ENCODE measurements around the gene MAK. TPM values are rescaled to one million over a fixed set of nuclear protein-coding genes. Genes with fewer than 3 reads are reported as not detected.

MAK gene
- total RNA-seq, 1 experiment from 2014 or later: 0.22 TPM

DNA sequence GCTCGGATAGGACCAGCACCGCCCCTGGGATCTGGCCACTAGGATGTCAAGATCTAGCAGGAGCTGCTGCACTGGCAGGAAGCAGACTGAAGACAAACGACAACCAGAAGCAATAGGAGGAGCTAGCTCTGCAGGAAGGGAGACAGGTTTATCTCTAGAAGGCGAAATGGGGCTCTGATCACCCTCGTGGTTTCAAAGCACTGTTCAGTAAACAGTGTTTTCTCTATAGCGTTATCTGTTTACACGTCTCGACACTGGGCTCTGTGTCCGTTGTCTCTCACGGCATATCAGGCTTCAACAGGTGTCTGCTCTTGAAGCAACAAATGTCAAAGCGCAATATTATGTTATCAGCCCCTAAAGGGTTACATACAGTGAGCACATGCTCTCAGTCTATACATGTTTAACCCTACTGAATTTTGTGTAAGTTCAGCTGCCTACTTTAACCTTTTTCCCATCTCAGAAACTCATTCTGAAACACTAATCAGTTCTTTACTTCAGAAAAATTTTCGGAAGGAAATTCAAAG, 66.9 kb downstream of the MAK start:
- no peak overlapping the region for H3K27ac ChIP-seq (ENCODE audit: low read depth, low read length)
- DNase-seq (ENCODE audit: low read depth, low spot score) (no peak), ATAC-seq (no peak)
- no TSS peak for BruUV-seq (replicated peaks)
- no peak overlapping the region for H3K4me2 ChIP-seq (ENCODE audit: low read length)
- ChIA-PET CTCF (no interaction called here), RAD21 (ENCODE audit: low non-redundant PET in 1 of 2, low total read pairs in 2 of 2, uncharacterized antibody in 2 of 2, unreplicated experiment in 2 of 2) (no interaction called here), POLR2A (no interaction called here)
- no peaks in the 10 kb centered on the region for H4K20me1 ChIP-seq (ENCODE audit: insufficient read depth)
- H3K27me3 ChIP-seq (ENCODE audit: insufficient read depth, low read length): no peaks in the 10 kb centered on the region
- no peak overlapping the region for H3K9ac ChIP-seq (ENCODE audit: low read length)
- no peaks in the 10 kb centered on the region for H3K9me3 ChIP-seq (ENCODE audit: control insufficient read depth in 1 of 2, insufficient read depth in 1 of 2, low read depth in 1 of 2, low read length in 2 of 2)
- no peaks in the 10 kb centered on the region for H3K4me1 ChIP-seq (ENCODE audit: control insufficient read depth in 1 of 2, insufficient read depth in 2 of 2, low read length in 2 of 2)
- H3K79me2 ChIP-seq (ENCODE audit: insufficient read depth, low read length): no peaks in the 10 kb centered on the region
- intact Hi-C loops (cut with micrococcal nuclease): no loop called here
- no peaks in the 10 kb centered on the region for H3K9me2 ChIP-seq (ENCODE audit: insufficient read depth)
- peaks cover 2 to 5% of the 10 kb centered on the region in 2 experiments; a peak in 1 of 4 replicates for H3K36me3 ChIP-seq (ENCODE audit: control insufficient read depth in 1 of 2, insufficient read depth in 2 of 2, low read length in 2 of 2)
- no peak overlapping the region for H2AFZ ChIP-seq (ENCODE audit: low read depth, low read length, poor library complexity, severe bottlenecking)
- H3K4me3 ChIP-seq (replicated peaks in 1 of 2; ENCODE audit: low read depth in 1 of 2, low read length in 2 of 2): no peak overlapping the region
- TF ChIP-seq EGR1 (IDR thresholded peaks at IDR 0.05; ENCODE audit: low read depth) (no peak), EZH2phosphoT487 (IDR thresholded peaks at IDR 0.05; ENCODE audit: borderline replicate concordance) (no peak), CEBPB (IDR thresholded peaks at IDR 0.05; ENCODE audit: low read depth) (no peak)
- TF ChIP-seq, protein P1, sequence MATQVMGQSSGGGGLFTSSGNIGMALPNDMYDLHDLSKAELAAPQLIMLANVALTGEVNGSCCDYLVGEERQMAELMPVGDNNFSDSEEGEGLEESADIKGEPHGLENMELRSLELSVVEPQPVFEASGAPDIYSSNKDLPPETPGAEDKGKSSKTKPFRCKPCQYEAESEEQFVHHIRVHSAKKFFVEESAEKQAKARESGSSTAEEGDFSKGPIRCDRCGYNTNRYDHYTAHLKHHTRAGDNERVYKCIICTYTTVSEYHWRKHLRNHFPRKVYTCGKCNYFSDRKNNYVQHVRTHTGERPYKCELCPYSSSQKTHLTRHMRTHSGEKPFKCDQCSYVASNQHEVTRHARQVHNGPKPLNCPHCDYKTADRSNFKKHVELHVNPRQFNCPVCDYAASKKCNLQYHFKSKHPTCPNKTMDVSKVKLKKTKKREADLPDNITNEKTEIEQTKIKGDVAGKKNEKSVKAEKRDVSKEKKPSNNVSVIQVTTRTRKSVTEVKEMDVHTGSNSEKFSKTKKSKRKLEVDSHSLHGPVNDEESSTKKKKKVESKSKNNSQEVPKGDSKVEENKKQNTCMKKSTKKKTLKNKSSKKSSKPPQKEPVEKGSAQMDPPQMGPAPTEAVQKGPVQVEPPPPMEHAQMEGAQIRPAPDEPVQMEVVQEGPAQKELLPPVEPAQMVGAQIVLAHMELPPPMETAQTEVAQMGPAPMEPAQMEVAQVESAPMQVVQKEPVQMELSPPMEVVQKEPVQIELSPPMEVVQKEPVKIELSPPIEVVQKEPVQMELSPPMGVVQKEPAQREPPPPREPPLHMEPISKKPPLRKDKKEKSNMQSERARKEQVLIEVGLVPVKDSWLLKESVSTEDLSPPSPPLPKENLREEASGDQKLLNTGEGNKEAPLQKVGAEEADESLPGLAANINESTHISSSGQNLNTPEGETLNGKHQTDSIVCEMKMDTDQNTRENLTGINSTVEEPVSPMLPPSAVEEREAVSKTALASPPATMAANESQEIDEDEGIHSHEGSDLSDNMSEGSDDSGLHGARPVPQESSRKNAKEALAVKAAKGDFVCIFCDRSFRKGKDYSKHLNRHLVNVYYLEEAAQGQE (IDR thresholded peaks at IDR 0.05; ENCODE audit: low read depth): no peak
- TF ChIP-seq, protein P2, sequence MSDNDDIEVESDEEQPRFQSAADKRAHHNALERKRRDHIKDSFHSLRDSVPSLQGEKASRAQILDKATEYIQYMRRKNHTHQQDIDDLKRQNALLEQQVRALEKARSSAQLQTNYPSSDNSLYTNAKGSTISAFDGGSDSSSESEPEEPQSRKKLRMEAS (IDR thresholded peaks at IDR 0.05): no peak

DNA sequence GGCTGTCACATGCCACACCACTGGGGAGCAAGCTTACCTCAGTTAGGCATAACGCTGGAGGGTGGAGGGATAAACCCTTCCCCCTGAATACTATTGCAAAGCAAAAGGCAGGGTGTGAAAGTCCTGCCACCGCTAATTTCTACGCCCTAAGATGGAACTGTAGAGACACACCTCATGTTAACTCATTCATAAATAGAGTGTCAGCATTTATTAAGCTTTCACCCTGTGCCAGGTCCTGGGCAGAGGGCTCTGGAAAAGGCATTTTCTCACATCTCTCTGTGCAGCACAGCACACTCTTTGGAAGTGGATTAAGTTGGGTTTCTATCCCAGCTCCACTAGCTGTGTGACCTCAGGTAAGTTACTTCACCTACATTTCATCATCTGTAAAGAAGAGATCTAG, 68.9 kb downstream of the MAK start:
- RAD21 ChIA-PET (ENCODE audit: low non-redundant PET in 1 of 2, low total read pairs in 2 of 2, uncharacterized antibody in 2 of 2, unreplicated experiment in 2 of 2): no interaction called here
- Histone ChIP-seq H3K27me3 (ENCODE audit: insufficient read depth, low read length) (no peaks in the 10 kb centered on the region), H3K9ac (ENCODE audit: low read length) (no peak overlapping the region), H3K4me3 (replicated peaks in 1 of 2; ENCODE audit: low read depth in 1 of 2, low read length in 2 of 2) (no peak overlapping the region), H4K20me1 (ENCODE audit: insufficient read depth) (no peaks in the 10 kb centered on the region), H3K27ac (ENCODE audit: low read depth, low read length) (no peak overlapping the region), H3K79me2 (ENCODE audit: insufficient read depth, low read length) (no peaks in the 10 kb centered on the region), H3K9me2 (ENCODE audit: insufficient read depth) (no peaks in the 10 kb centered on the region), H2AFZ (ENCODE audit: low read depth, low read length, poor library complexity, severe bottlenecking) (no peak overlapping the region), H3K36me3 (ENCODE audit: control insufficient read depth in 1 of 2, insufficient read depth in 2 of 2, low read length in 2 of 2) (no peaks in the 10 kb centered on the region), H3K4me2 (ENCODE audit: low read length) (no peak overlapping the region), H3K9me3 (ENCODE audit: control insufficient read depth in 1 of 2, insufficient read depth in 1 of 2, low read depth in 1 of 2, low read length in 2 of 2) (no peaks in the 10 kb centered on the region), H3K4me1 (ENCODE audit: control insufficient read depth in 1 of 2, insufficient read depth in 2 of 2, low read length in 2 of 2) (no peaks in the 10 kb centered on the region)
- CTCF ChIA-PET: no interaction called here
- intact Hi-C loops (cut with micrococcal nuclease): no loop called here
- POLR2A ChIA-PET: no interaction called here
- no peak for ATAC-seq
- no peak for DNase-seq (ENCODE audit: low read depth, low spot score)
- no TSS peak for BruUV-seq (replicated peaks)
- TF ChIP-seq ZNF274 (IDR thresholded peaks at IDR 0.05; ENCODE audit: low read depth, low read length): no peak
- TF ChIP-seq TCF7L2 (IDR thresholded peaks at IDR 0.05; ENCODE audit: borderline replicate concordance, extremely low read depth, insufficient read depth, insufficient read length): no peak
- no peak for TF ChIP-seq FOSL1 (IDR thresholded peaks at IDR 0.05; ENCODE audit: low read depth)
- TF ChIP-seq EZH2 (IDR thresholded peaks at IDR 0.05): no peak
- TF ChIP-seq, protein P3, sequence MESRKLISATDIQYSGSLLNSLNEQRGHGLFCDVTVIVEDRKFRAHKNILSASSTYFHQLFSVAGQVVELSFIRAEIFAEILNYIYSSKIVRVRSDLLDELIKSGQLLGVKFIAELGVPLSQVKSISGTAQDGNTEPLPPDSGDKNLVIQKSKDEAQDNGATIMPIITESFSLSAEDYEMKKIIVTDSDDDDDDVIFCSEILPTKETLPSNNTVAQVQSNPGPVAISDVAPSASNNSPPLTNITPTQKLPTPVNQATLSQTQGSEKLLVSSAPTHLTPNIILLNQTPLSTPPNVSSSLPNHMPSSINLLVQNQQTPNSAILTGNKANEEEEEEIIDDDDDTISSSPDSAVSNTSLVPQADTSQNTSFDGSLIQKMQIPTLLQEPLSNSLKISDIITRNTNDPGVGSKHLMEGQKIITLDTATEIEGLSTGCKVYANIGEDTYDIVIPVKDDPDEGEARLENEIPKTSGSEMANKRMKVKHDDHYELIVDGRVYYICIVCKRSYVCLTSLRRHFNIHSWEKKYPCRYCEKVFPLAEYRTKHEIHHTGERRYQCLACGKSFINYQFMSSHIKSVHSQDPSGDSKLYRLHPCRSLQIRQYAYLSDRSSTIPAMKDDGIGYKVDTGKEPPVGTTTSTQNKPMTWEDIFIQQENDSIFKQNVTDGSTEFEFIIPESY (IDR thresholded peaks at IDR 0.05; ENCODE audit: extremely low read depth, insufficient replicate concordance, low read length): no peak
- TF ChIP-seq, protein P4, sequence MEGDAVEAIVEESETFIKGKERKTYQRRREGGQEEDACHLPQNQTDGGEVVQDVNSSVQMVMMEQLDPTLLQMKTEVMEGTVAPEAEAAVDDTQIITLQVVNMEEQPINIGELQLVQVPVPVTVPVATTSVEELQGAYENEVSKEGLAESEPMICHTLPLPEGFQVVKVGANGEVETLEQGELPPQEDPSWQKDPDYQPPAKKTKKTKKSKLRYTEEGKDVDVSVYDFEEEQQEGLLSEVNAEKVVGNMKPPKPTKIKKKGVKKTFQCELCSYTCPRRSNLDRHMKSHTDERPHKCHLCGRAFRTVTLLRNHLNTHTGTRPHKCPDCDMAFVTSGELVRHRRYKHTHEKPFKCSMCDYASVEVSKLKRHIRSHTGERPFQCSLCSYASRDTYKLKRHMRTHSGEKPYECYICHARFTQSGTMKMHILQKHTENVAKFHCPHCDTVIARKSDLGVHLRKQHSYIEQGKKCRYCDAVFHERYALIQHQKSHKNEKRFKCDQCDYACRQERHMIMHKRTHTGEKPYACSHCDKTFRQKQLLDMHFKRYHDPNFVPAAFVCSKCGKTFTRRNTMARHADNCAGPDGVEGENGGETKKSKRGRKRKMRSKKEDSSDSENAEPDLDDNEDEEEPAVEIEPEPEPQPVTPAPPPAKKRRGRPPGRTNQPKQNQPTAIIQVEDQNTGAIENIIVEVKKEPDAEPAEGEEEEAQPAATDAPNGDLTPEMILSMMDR (IDR thresholded peaks at IDR 0.05 in 2 of 3, conservative IDR thresholded peaks at IDR 0.05 in 1 of 3; ENCODE audit: borderline replicate concordance in 1 of 3, insufficient read depth in 1 of 3, low read depth in 2 of 3, low read length in 2 of 3): no peak
- TF ChIP-seq EZH2phosphoT487 (IDR thresholded peaks at IDR 0.05; ENCODE audit: borderline replicate concordance): no peak
- TF ChIP-seq SIN3A (IDR thresholded peaks at IDR 0.05; ENCODE audit: low read depth): no peak
- TF ChIP-seq POLR2A (IDR thresholded peaks at IDR 0.05; ENCODE audit: borderline replicate concordance, extremely low read depth, insufficient read depth, insufficient read length): no peak
